Osteoblast (primary cell): Measurements from ENCODE around the gene MRPL9. TPM values are rescaled to one million over a fixed set of nuclear protein-coding genes. Genes with fewer than 3 reads are reported as not detected.

Source experiments
- DNase-seq: peaks from one replicate; pipeline ENCODE4 v3.0.0; 2011; ENCODE audit warnings: low spot score, mixed read lengths; ENCODE audit not compliant: insufficient read length; ENCODE audit errors: missing footprints
- H2AFZ ChIP-seq: 2 replicates; pipeline ENCODE4 v1.6.0; 2011; ENCODE audit warnings: mild to moderate bottlenecking, low read length
- H3K27ac ChIP-seq: 2 replicates; pipeline ENCODE4 v1.5.1; 2011; ENCODE audit warnings: mild to moderate bottlenecking, low read depth, low read length, moderate library complexity
- H3K27me3 ChIP-seq: 2 replicates; pipeline ENCODE4 v1.6.0; 2012; ENCODE audit warnings: mild to moderate bottlenecking, control low read depth, inconsistent platforms, low read length, moderate library complexity; ENCODE audit not compliant: insufficient read depth
- H3K36me3 ChIP-seq: 2 replicates; pipeline ENCODE4 v1.5.1; 2011; ENCODE audit warnings: mild to moderate bottlenecking, low read length, control low read depth, moderate library complexity; ENCODE audit not compliant: insufficient read depth
- H3K4me1 ChIP-seq: 2 replicates; pipeline ENCODE4 v1.5.1; 2011; ENCODE audit warnings: mild to moderate bottlenecking, low read length, control low read depth, moderate library complexity; ENCODE audit not compliant: insufficient read depth
- H3K4me2 ChIP-seq: 2 replicates; pipeline ENCODE4 v1.6.0; 2011; ENCODE audit warnings: mild to moderate bottlenecking, low read length; ENCODE audit not compliant: insufficient read depth
- H3K4me3 ChIP-seq: fragments of 200-600 bp; sonication (generic); 3 replicates; pipeline ENCODE4 v1.5.1; 2012; ENCODE audit warnings: mild to moderate bottlenecking, low read length, inconsistent platforms; ENCODE audit not compliant: insufficient read depth
- H3K79me2 ChIP-seq: 2 replicates; pipeline ENCODE4 v1.6.0; 2012; ENCODE audit warnings: mild to moderate bottlenecking, low read length, control low read depth, inconsistent platforms; ENCODE audit not compliant: insufficient read depth
- H3K9me3 ChIP-seq: 2 replicates; pipeline ENCODE4 v1.5.1; 2011; ENCODE audit warnings: low read depth, low read length, control low read depth
- H4K20me1 ChIP-seq: 2 replicates; pipeline ENCODE4 v1.6.0; 2012; ENCODE audit warnings: mild to moderate bottlenecking, low read length, control low read depth; ENCODE audit not compliant: insufficient read depth
- CTCF ChIP-seq: IDR thresholded peaks from 2 replicates; pipeline ENCODE4 v1.5.1; 2011; ENCODE audit warnings: mild to moderate bottlenecking, low read depth, low read length, moderate library complexity; ENCODE audit errors: extremely low read depth
- small RNA-seq: library from RNA; depleted of rRNA; stranded (forward); fragments of <200 nt; gene quantifications from one replicate; pipeline ENCODE3, GENCODE V24; 2012
- total RNA-seq: library from RNA; depleted of rRNA; stranded (reverse); fragments of >200 nt; gene quantifications from 2 replicates; pipeline ENCODE4 v1.2.3, GENCODE V29; 2012

Gene MRPL9
- total RNA-seq, 1 donor, result 73.8 TPM

DNA sequence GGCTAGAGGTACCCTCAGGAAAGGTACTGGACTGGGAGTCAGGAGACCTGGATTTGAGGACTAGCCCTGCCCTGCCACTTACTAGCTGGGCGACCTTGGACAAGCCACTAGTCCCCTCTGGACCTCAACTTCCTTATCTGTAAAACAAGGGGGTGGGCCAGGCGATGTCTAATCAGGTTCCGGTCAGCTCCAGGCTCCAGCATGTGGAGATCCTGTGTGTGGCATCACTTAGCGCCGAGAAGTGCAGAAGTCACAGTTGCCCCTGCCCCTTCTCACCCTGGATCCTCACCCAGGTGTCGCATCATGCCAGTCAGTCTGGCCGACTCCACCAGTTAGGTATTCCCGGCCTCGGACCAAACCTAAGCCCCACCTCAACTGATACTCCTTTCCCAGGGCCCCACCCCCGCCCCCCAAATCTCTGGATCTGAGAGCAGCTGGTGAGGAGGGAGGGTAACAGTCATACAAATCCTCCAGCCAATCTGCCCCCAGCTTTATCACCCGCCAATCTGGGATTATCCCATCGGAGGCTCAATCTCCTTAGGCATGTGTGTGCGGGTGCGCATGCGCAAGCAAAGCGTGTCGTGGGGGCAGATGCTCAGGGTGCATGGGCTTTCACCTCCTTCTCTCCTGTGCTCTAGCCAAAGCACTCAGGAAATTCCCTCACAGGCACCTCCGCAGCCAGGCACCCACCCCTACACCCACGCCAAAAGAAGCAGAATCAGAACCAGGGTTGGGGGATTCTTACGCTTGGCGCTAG, 52.1 kb downstream of the MRPL9 start:
- Histone ChIP-seq H3K27me3 (peaks cover 34% of the 10 kb centered on the region), H3K27ac (no peak overlapping the region)
- TF ChIP-seq CTCF, result no peak

DNA sequence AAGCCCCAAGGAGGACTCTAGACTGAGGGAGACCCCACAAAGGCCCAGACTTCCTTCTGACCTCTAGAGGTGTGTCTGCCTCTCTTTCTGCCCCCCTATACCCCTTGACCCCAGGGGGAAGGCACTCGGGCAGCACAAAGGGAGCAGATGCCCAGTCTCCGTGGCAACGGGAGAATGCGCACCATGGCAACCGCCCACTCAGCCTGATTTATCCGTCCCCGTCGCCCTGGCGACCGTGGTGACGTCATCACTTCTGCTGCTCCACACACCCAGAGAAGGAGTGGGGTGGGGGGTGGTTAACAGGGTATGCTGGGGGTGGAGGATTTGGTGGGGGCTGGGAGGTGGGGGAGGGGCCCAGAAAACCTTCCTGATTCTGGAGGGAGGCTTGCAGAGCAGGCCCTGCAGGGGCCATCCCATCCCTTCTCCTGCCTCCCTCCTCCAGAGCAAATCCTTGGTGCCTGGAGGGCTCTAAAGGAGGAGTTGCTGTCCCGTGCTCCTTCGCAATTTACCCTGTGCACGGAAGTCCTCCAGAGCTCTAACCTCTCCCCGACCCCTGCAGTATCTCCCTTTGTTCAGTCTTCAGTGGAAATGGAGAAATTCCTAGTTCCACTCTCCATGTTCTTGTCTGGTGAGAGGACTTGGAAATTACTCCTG, 53.0 kb downstream of the MRPL9 start:
- no peak overlapping the region for H3K4me3 ChIP-seq
- no peak overlapping the region for H3K27ac ChIP-seq
- H3K9me3 ChIP-seq, result no peaks in the 10 kb centered on the region
- TF ChIP-seq CTCF, result no peak
- DNase-seq, result peak; percentile 74
- no peaks in the 10 kb centered on the region for H3K36me3 ChIP-seq
- no peak overlapping the region for H2AFZ ChIP-seq
- peaks cover 26% of the 10 kb centered on the region for H3K27me3 ChIP-seq
- no peak overlapping the region for H3K4me2 ChIP-seq
- H3K4me1 ChIP-seq, result no peaks in the 10 kb centered on the region
- no peaks in the 10 kb centered on the region for H3K79me2 ChIP-seq
- no peaks in the 10 kb centered on the region for H4K20me1 ChIP-seq

More for the DNA sequence above, 52.1 kb downstream of the MRPL9 start:
- Histone ChIP-seq H3K36me3 (no peaks in the 10 kb centered on the region), H3K4me3 (no peak overlapping the region), H3K4me1 (no peaks in the 10 kb centered on the region), H4K20me1 (no peaks in the 10 kb centered on the region), H3K79me2 (no peaks in the 10 kb centered on the region), H3K9me3 (no peaks in the 10 kb centered on the region), H2AFZ (no peak overlapping the region), H3K4me2 (no peak overlapping the region)
- DNase-seq, result peak; percentile 62

Small RNA genes lying within 50 kb of the gene (small RNA-seq; reads per million reads assigned to genes)
- gene RNU6-662P, result not detected

Other genes with a start within 250 kb of the MRPL9 start
- 12.7 and 16.3 TPM in 2 replicates for gene TUFT1, start 223.2 kb downstream of the MRPL9 start, total RNA-seq
- 23.5 and 25.6 TPM in 2 replicates for gene SNX27, start 151.4 kb downstream of the MRPL9 start, total RNA-seq
- gene CELF3, start 46.7 kb downstream of the MRPL9 start, total RNA-seq, result not detected in 2 replicates
- gene RIIAD1, start 42.0 kb downstream of the MRPL9 start, total RNA-seq, result not detected in 2 replicates
- gene TDRKH, start 27.0 kb upstream of the MRPL9 start, total RNA-seq, result 1.1 and 1.2 TPM in 2 replicates
- not detected in 2 replicates for gene LINGO4, start 41.9 kb upstream of the MRPL9 start, total RNA-seq
- gene RORC, start 68.3 kb upstream of the MRPL9 start, total RNA-seq, result not detected in 2 replicates
- not detected in 2 replicates for gene C2CD4D, start 76.3 kb upstream of the MRPL9 start, total RNA-seq
- gene THEM5, start 90.2 kb upstream of the MRPL9 start, total RNA-seq, result not detected in 2 replicates
- gene THEM4, start 146.0 kb upstream of the MRPL9 start, total RNA-seq, result 9.8 and 13.8 TPM in 2 replicates
- gene S100A10, start 230.4 kb upstream of the MRPL9 start, total RNA-seq, result 103 and 116 TPM in 2 replicates